Astrocyte (in vitro differentiated cells and primary cell): Measurements from ENCODE around the gene CPNE2. TPM values are rescaled to one million over a fixed set of nuclear protein-coding genes. Genes with fewer than 3 reads are reported as not detected.
"Not testable (repeated sequence)": the region's sequence is repeated elsewhere in the genome, so short reads cannot be mapped to it uniquely, and the experiment has no call there.

Source experiments
- DNase-seq: peaks from one replicate; pipeline ENCODE4 v3.0.0-alpha.2; 2010; ENCODE audit warnings: low read depth
- FAIRE-seq: peaks from 2 replicates; lab custom pipeline; 2011; peaks lifted over from hg19 to GRCh38; lab: Jason Lieb, UNC
- H2AFZ ChIP-seq: 2 replicates; pipeline ENCODE4 v1.6.0; 2012; ENCODE audit warnings: low read depth, low read length, inconsistent platforms
- H3K27ac ChIP-seq: 2 replicates; pipeline ENCODE4 v1.5.1; 2011; ENCODE audit warnings: low read depth, low read length, inconsistent platforms
- H3K27me3 ChIP-seq: 2 replicates; pipeline ENCODE4 v1.6.0; 2011; ENCODE audit warnings: low read length, inconsistent platforms; ENCODE audit not compliant: insufficient read depth
- H3K36me3 ChIP-seq: 2 replicates; pipeline ENCODE4 v1.5.1; 2011; ENCODE audit warnings: low read length, inconsistent platforms; ENCODE audit not compliant: insufficient read depth
- H3K4me1 ChIP-seq: 2 replicates; pipeline ENCODE4 v1.5.1; 2011; ENCODE audit warnings: low read length, inconsistent platforms; ENCODE audit not compliant: insufficient read depth
- H3K4me2 ChIP-seq: 2 replicates; pipeline ENCODE4 v1.6.0; 2012; ENCODE audit warnings: low read length, inconsistent platforms
- H3K4me3 ChIP-seq: 2 replicates; pipeline ENCODE4 v1.5.1; 2011; ENCODE audit warnings: low read depth, mild to moderate bottlenecking, low read length, inconsistent platforms; ENCODE audit not compliant: insufficient read depth
- H3K79me2 ChIP-seq: 2 replicates; pipeline ENCODE4 v1.6.0; 2012; ENCODE audit warnings: mild to moderate bottlenecking, low read length, inconsistent platforms; ENCODE audit not compliant: insufficient read depth
- H3K9ac ChIP-seq: 2 replicates; pipeline ENCODE4 v1.6.0; 2012; ENCODE audit warnings: mild to moderate bottlenecking, low read length, inconsistent platforms
- H3K9me3 ChIP-seq: 2 replicates; pipeline ENCODE4 v1.5.1; 2012; ENCODE audit warnings: low read depth, mild to moderate bottlenecking, low read length, inconsistent platforms; ENCODE audit not compliant: insufficient read depth
- H4K20me1 ChIP-seq: 2 replicates; pipeline ENCODE4 v1.6.0; 2012; ENCODE audit warnings: low read length, inconsistent platforms; ENCODE audit not compliant: insufficient read depth
- H3K27ac Mint-ChIP-seq: one replicate; pipeline ENCODE4 v1.8.0; 2021; ENCODE audit warnings: mild to moderate bottlenecking, mixed read lengths; ENCODE audit not compliant: unreplicated experiment
- H3K27me3 Mint-ChIP-seq: one replicate; pipeline ENCODE4 v1.8.0; 2021; ENCODE audit warnings: low read depth, mixed read lengths; ENCODE audit not compliant: unreplicated experiment
- H3K36me3 Mint-ChIP-seq: one replicate; pipeline ENCODE4 v1.8.0; 2021; ENCODE audit warnings: low read depth, mixed read lengths; ENCODE audit not compliant: unreplicated experiment
- H3K4me1 Mint-ChIP-seq: one replicate; pipeline ENCODE4 v1.8.0; 2021; ENCODE audit warnings: low read depth, mixed read lengths; ENCODE audit not compliant: unreplicated experiment
- H3K4me3 Mint-ChIP-seq: one replicate; pipeline ENCODE4 v1.8.0; 2021; ENCODE audit warnings: mild to moderate bottlenecking, moderate library complexity, mixed read lengths; ENCODE audit not compliant: unreplicated experiment
- H3K9me3 Mint-ChIP-seq: one replicate; pipeline ENCODE4 v1.8.0; 2021; ENCODE audit warnings: mild to moderate bottlenecking, mixed read lengths; ENCODE audit not compliant: unreplicated experiment
- CTCF ChIP-seq: IDR thresholded peaks from 2 replicates; pipeline ENCODE4 v1.5.1; 2011; ENCODE audit warnings: low read depth, mild to moderate bottlenecking, inconsistent platforms, low read length, moderate library complexity; ENCODE audit not compliant: insufficient read depth
- EZH2 ChIP-seq: IDR thresholded peaks from 2 replicates; pipeline ENCODE4 v1.6.1; 2012; ENCODE audit warnings: mild to moderate bottlenecking, low read length, inconsistent platforms; ENCODE audit not compliant: insufficient read depth
- total RNA-seq: library from RNA; stranded (reverse); gene quantifications from 2 replicates; pipeline ENCODE4 v1.2.1, GENCODE V29; 2021

Gene CPNE2
- total RNA-seq, 1 donor from 2014 or later, result 19.3 TPM

DNA sequence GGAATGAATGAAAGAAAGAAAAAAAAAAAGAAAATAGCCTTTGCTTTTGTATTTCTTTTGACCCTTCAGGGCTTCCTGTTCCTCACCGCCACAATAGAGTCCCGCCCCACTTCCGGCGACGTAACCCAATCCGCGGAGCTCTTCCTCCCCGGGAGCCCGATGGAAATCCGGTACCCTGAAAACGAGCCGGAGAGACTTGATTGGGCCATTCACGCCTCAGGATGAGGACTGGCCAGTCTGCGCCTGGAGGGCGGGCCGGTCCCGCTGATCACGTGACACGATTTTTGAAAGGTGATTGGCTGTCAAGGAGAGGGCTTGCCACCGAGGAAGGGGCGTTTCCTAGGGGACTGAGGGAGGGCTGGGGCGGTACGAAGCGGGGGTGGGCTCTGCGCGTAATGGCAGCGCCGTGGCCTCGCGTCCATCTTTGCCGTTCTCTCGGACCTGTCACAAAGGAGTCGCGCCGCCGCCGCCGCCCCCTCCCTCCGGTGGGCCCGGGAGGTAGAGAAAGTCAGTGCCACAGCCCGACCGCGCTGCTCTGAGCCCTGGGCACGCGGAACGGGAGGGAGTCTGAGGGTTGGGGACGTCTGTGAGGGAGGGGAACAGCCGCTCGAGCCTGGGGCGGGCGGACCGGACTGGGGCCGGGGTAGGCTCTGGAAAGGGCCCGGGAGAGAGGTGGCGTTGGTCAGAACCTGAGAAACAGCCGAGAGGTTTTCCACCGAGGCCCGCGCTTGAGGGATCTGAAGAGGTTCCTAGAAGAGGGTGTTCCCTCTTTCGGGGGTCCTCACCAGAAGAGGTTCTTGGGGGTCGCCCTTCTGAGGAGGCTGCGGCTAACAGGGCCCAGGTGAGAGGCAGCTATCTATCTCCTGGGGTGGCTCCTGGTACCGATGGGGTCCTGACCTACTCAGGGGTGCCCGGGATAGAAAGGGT, 93.8 kb downstream of the CPNE2 start, which contains the start of the genes PSME3IP1 and RSPRY1:
Gene PSME3IP1 (minus strand): TSS at position 95 of the 927 bp plus-strand sequence. CDS start 12,185 bp downstream, outside the sequence.
Gene RSPRY1 (plus strand): TSS at position 385 of the 927 bp plus-strand sequence. CDS start 18,330 bp downstream, outside the sequence.
- Histone ChIP-seq H3K4me3 (peak within 1 kb of the TSS; percentile 89), H3K27me3 (no peaks in the 10 kb centered on the region), H3K27ac (peak within 1 kb of the TSS; percentile 94), H2AFZ (peak within 1 kb of the TSS; percentile 90), H3K9ac (peak within 1 kb of the TSS; percentile 97), H4K20me1 (peaks cover 36% of the 10 kb centered on the region), H3K79me2 (peaks cover 94% of the 10 kb centered on the region), H3K9me3 (no peaks in the 10 kb centered on the region), H3K4me1 (peaks cover 22% of the 10 kb centered on the region), H3K4me2 (peak within 1 kb of the TSS; percentile 96), H3K36me3 (no peaks in the 10 kb centered on the region)
- Mint-ChIP-seq H3K4me3 (peak within 1 kb of the TSS; percentile 100), H3K9me3 (no peaks in the 10 kb centered on the region), H3K36me3 (no peaks in the 10 kb centered on the region), H3K27ac (peak within 1 kb of the TSS; percentile 99), H3K27me3 (no peaks in the 10 kb centered on the region), H3K4me1 (peaks cover 27% of the 10 kb centered on the region)
- TF ChIP-seq EZH2 (no peak), CTCF (no peak)
- FAIRE-seq (peak; percentile 41), DNase-seq (peak; percentile 98)

DNA sequence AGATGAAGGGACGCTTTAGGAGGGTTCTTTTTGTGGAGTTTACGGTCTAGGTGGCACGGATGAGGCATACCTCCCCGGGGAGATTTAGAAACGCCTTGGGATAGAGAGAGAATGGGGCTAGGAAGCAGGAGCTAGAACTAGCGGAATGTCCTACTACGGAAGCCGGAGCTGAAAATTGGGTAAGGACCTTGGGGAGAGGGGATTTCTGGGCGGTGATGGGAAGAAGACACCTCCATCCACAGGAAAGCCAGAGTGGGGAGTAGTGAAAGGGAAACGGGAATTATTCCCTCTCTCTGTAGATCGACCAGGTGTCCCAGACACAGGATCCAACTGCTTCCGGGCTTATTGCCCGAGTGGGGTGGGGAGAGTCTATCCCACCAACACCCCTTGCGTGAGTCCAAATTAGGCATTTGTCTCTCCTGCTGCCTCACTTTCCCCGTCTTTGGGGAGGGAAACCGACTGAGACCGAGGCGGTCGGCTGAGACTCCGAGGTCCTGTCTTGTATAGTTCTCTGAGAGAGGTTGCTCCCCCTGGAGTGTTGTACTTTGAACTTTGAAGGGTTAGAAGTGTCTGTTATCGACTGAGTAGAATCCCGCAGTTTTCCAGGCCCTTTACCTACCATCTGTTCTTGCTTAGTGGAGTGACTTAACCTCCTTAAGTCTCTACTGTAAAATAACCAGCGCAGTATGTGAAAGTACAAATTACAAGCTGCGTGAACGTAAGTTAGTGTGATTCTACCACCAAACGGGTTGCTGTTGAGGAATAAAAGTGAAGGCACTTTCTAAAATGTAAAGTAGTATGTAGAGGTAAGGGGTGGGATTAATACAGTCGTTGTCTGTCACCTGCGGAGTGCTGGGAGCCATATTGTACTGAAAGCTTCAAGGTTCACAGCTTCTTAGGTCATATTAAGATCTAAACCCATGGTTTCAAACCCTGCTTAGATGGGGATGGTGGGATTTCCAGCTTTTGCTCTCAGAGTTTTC, 94.8 kb downstream of the CPNE2 start:
- peaks cover 94% of the 10 kb centered on the region for H3K79me2 ChIP-seq
- H3K27ac ChIP-seq, result peak overlapping the region; percentile 92
- H3K27me3 ChIP-seq, result no peaks in the 10 kb centered on the region
- H2AFZ ChIP-seq, result peak overlapping the region; percentile 48
- peak; percentile 12 for DNase-seq
- Mint-ChIP-seq H3K27ac (peak overlapping the region; percentile 99), H3K9me3 (no peaks in the 10 kb centered on the region), H3K27me3 (no peaks in the 10 kb centered on the region), H3K36me3 (no peaks in the 10 kb centered on the region), H3K4me1 (peaks cover 34% of the 10 kb centered on the region), H3K4me3 (peak overlapping the region; percentile 100)
- TF ChIP-seq CTCF (no peak), EZH2 (no peak)
- peak overlapping the region; percentile 97 for H3K9ac ChIP-seq
- H3K4me3 ChIP-seq, result peak overlapping the region; percentile 89
- peaks cover 32% of the 10 kb centered on the region for H3K4me1 ChIP-seq
- H3K4me2 ChIP-seq, result peak overlapping the region; percentile 96
- H3K36me3 ChIP-seq, result no peaks in the 10 kb centered on the region
- no peaks in the 10 kb centered on the region for H3K9me3 ChIP-seq
- H4K20me1 ChIP-seq, result peaks cover 33% of the 10 kb centered on the region
- FAIRE-seq, result no peak

DNA sequence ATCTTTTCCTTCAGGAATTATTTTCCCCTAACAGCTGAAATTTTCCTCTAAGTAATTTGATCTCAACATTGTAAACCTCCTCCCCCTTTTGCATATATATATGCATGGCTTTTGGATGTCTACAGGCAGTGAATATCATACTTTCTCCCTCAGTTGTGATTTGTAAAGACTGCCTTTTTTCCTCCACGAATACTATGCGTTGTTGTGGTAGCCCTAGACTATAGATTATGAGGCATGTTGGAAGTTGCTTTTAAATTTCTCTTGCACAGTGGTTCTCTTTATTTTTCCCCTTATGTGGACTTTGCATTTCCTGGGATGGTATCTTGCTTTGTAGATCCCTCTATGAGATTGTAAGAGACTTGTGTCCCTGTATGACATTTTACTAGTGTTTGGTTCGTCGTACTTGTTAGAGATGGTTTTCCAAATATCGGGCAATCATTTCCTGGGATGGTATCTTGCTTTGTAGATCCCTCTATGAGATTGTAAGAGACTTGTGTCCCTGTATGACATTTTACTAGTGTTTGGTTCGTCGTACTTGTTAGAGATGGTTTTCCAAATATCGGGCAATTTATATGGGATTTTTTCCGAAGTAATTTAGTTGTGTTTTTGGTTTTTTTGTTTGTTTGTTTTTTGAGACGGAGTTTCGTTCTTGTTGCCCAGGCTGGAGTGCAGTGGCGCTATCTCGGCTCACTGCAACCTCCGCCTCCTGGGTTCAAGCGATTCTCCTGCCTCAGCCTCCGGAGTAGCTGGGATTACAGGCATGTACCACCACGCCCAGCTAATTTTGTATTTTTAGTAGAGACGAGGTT, 95.7 kb downstream of the CPNE2 start:
- H3K4me3 Mint-ChIP-seq, result peak overlapping the region; percentile 100
- peak overlapping the region; percentile 92 for H3K27ac ChIP-seq
- FAIRE-seq, H2AFZ ChIP-seq, DNase-seq, H3K27me3 ChIP-seq, H3K9me3 ChIP-seq, H3K27me3 Mint-ChIP-seq, H3K9me3 Mint-ChIP-seq, H3K36me3 ChIP-seq, H3K36me3 Mint-ChIP-seq: not testable (repeated sequence)
- H4K20me1 ChIP-seq, result peaks cover 32% of the 10 kb centered on the region
- H3K4me1 ChIP-seq, result peaks cover 41% of the 10 kb centered on the region
- peak overlapping the region; percentile 97 for H3K9ac ChIP-seq
- H3K4me3 ChIP-seq, result peak overlapping the region; percentile 89
- H3K79me2 ChIP-seq, result peaks cover 96% of the 10 kb centered on the region
- peak overlapping the region; percentile 99 for H3K27ac Mint-ChIP-seq
- H3K4me2 ChIP-seq, result peak overlapping the region; percentile 96
- peaks cover 43% of the 10 kb centered on the region for H3K4me1 Mint-ChIP-seq
